NCI-H2227 treated with DMSO at 0.1 percent for 48 hours (cell line): ENCODE measurements around the gene SPECC1.
"Not testable (repeated sequence)": the region's sequence is repeated elsewhere in the genome, so short reads cannot be mapped to it uniquely, and the experiment has no call there.

Experiments
- DNase-seq: peaks from one replicate; lab custom pipeline; 2025; lab: John Stamatoyannopoulos, UW

The SPECC1 gene

DNA sequence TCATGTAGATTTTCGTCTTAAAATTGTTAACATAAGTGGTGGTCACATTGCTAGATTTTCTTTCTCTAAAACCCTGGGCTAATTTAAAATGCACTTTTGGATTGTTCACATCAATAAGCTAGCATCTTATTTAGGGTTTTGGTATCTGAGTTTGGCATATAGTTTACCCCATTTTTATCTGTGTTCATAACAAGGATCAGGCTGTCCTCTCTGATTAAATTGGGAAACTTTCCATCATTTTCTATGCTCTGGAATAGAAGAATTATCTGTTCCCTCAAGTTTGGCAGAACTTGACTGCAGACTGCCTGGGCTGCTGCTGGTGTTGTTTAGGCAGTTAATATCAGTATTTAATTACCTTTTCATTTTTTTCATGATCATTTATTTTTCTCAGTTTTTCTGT lies 1.8 kb downstream of the SPECC1 start:
- no peak for DNase-seq

DNA sequence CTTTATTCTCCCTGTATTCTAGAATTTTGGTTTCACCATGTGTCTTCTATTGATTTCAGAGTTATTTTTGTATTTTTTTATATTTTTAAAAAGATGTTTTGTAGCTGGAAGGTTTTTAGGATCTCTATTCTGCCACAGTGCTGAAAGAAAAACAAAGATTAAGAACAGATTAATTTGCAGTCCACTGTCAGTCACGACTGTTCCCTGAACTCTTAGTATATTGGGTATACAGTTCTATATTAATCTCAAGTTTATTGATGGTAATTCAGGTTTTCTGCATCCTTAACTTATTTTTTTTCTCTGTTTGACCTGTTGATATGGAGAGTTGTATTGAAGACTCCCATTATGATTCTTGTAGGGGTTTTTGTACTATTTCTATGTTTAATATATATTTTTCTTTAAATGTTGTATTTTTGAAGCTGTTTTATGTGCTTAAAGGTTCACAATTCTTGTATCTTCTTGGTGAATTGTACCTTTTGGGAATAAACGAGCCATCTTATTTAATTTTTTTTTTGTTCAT lies 2.9 kb downstream of the SPECC1 start:
- DNase-seq, result no peak

DNA sequence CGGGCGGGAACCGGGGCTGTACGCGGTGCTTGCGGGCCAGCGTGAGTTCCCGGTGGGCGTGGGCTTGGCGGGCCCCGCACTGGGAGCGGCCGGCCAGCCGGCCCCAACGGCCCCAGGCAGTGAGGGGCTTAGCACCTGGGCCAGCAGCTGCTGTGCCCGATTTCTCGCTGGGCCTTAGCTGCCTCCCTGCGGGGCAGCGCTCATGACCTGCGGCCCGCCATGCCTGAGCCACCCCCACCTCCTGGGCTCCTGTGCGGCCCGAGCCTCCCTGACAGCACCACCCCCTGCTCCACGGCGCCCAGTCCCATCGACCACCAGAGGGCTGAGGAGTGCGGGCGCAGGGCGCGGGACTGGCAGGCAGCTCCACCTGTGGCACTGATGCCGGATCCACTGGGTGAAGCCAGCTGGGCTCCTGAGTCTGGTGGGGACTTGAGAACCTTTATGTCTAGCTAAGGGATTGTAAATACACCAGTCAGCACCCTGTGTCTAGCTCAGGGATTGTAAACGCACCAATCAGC lies 7.4 kb downstream of the SPECC1 start:
- DNase-seq, result not testable (repeated sequence)

DNA sequence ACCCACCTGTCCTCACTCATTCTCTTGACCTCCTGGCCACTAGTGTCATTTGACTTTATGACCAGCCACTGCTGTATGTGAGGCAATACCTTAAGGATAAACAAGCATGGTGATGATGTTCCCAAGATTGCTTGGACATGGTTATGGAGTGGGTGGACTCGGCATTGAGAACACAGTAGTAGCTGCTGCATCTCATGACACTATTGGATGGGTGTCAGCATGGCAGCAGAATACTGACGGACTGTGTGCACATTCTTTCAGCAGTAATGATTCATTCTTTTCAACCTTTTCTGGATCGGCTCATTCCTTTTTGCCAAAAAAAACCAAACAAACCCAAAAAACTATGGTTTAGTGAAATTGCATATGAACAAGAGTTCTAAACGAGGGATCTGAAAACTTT lies 13.5 kb downstream of the SPECC1 start:
- DNase-seq, result no peak

DNA sequence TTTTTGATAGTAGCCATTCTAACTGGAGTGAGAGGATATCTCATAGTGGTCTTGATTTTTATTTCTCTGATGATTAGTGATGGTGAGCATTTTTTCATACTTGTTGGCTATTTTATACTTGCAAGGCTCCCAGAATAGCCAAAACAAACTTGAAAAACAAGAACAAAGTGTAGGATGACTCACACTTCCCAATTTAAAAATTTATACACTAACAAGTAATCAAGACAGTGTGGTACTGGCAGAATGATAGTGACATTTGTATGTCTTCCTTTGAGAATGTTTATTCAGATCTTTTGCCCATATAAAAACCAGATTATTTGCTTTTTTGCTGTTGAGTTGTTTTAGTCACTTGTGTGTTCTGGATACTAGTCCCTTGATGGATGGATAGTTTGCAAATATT lies 17.8 kb downstream of the SPECC1 start:
- no peak for DNase-seq

DNA sequence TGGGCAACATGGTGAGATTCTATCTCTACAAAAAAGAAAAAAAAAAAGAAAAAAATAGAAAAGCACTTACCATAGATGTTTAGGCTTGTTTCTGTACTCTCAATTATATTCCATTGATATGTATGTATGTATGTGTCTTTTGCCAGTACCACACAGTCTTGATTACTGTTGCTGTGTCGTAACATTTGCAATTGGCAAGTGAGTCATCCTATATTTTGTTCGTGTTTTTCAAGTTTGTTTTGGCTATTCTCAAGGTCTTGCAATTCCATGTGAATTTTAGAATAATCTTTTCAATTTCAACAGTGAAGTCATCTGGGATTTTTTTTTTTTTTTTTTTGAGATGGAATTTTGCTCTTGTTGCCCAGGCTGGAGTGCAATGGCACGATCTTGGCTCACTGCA lies 19.3 kb downstream of the SPECC1 start:
- DNase-seq, result no peak

DNA sequence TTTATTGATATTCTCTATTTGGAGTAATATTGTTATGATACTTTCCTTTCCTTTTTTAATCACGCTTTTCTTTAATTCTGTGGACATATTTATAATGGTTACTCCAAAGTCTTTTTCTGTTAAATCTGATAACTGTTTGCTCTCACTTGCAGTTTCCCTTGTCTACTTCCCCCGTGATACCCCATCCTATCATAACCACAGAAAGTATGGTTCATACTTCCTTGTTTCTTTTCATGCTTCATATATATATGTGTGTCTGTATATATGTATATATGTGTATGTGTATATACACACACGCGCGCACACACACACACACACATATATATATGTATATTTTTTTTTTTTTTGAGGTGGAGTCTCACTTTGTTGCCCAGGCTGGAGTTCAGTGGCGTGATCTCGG lies 23.5 kb downstream of the SPECC1 start:
- DNase-seq, result no peak

DNA sequence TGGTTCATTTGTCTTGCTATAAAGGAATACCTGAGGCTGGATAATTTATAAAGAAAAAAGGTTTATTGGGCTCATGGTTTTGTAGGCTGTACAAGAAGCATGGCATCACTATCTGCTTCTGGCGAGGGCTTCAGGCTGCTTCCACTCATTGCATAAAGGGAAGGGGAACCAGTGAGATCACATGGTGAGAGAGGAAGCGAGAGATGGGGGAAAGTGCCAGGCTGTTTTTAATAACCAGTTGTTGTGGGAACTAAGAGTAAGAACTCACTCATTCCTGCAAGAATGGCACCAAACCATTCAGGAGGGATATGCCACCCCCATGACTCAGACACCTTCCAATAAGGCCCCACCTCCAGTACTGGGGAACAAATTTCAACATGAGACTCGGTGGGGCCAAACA lies 24.3 kb downstream of the SPECC1 start:
- no peak for DNase-seq

DNA sequence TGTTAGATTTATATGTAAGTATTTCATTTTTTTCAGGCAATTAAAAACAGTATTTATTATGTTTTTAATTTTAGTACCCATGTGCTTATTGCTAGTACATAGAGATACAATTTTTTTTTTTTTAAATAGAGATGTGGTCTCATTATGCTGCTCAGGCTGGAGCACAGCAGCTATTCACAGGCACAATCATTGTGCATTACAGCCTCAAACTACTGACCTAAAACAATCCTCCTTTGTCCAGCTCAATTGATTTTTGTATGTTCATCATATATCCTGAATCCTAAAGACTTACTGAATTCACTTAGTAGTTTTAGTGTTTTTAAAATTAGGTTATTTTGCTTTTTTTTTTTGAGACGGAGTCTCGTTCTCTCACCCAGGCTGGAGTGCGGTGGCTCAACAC lies 26.3 kb downstream of the SPECC1 start:
- DNase-seq, result no peak

DNA sequence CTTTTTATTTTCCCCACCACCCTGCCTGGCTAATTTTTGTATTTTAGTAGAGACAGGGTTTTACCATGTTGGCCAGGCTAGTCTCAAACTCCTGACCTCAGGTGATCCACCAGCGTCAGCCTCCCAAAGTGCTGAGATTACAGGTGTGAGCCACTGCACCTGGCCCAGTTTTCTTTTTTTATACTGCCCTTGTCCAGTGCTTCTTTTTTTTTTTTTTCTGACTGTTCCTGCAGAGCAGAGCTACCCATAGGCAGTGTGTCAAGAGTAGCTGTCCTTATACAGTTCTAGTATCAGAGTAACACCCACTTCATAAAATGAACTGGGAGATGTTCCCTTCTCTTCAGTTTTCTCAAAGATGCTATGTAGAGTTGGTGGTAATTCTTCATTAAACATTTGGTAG lies 28.1 kb downstream of the SPECC1 start:
- not testable (repeated sequence) for DNase-seq

DNA sequence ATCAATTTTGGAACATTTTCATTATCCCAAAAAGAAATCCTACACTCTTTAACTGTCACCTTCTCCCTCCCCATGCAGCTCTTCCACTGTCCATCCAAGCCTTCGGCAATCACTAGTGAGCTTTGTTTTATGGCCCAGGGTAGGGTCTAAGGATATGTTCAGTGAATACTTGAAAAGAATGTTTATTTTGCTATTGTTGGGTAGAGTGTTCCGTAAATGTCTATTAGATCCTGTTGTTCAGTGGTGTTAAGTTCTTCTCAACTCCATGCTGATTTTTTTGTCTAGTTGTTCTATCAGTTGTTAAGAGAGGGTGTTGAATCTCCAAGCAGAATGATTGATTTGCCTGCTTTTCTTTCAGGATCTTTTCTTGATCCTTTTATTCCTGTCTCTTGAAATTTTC lies 29.9 kb downstream of the SPECC1 start:
- DNase-seq, result no peak

DNA sequence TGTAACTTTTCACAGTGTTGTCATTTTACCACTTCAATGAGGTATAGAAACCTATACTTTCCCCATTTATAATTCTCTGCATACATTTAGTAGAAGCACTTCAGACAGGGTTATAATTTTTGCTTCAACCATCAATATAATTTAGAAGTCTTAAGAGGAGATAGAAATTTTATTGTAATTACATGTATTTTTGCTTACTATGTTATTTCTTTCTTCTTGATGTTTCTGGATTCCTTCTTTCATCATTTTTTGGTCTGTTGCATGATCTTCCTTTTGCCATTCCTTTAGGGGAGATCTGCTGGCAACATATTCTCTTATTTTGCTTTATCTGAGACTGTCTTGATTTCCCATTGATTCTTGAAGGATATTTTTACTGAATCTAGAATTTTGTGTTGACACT lies 31.1 kb downstream of the SPECC1 start:
- no peak for DNase-seq

DNA sequence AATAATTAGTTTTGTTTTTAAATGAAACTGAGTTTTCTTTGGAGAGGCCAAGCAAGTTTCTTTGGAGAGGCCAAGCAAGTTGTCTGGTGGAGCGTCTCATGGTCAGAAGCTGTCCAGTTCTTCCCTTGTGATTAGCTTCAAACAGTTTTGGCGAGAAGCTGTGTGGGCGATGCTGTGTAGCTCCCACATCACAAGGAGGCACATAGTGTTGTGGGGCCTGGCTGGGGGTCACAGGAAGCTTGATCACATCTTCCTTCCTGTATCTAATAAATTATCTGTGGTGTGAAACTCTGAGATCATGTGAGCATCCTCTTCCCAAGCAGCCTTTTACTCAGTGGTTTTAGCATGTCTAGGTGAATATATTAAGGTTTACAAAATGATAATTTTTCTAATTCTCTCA lies 33.9 kb downstream of the SPECC1 start:
- no peak for DNase-seq

DNA sequence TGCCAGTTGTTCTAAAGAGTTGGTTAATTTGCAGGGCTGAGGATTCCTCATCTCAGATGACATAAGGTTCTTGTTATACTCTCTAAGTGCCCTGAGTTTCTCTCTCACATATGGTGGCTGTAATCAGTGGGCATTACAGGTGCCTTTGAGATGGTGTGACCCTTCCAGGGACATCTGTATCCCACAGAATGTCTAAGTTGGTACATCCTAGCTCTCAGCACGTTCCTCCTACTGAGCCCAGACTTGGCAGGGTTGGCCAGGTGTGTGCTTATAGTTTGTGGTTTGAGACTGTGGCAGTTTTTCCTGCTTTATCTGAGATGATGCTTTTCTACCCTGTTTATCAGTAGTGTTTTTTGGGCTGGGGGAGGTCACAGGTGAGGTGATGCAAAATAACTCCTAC lies 36.3 kb downstream of the SPECC1 start:
- no peak for DNase-seq

DNA sequence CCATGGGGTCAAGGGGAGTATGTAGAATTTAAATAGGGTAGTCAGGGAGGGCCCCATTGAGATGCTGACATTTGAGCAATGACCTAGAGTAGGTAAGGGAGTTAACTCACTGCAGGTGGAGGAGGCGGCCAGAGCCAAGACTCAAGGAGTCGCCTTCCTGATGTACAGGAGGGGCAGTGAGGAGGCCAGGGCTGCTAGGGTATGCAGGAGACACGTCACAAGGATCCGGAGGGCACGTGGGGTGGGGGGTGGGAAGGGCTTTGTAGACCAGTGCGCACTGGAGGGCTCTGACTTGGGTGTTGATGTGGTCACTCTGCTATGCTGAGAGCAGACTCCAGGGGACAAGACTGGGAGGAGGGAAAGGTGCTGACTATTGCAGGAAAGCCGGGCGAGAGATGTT lies 37.5 kb downstream of the SPECC1 start:
- DNase-seq, result no peak

DNA sequence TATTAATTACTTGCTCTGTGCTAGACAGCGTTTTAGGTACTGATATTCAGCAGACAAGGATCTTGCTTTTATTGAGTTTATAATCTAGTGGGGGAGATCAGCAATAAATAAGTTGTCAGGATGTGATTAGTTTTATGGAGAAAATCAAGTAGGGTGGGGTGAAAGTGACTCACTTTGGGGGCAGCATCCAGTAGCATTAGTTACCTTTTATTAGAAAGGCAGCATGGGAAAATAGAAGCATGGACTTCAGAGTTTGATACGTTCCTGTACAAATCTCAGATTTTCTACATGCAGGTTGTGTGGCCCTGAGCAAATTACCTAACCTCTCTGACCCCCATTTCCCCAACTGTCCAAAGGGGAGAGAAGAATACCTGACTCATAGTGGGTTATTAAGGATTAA lies 42.5 kb downstream of the SPECC1 start:
- no peak for DNase-seq

DNA sequence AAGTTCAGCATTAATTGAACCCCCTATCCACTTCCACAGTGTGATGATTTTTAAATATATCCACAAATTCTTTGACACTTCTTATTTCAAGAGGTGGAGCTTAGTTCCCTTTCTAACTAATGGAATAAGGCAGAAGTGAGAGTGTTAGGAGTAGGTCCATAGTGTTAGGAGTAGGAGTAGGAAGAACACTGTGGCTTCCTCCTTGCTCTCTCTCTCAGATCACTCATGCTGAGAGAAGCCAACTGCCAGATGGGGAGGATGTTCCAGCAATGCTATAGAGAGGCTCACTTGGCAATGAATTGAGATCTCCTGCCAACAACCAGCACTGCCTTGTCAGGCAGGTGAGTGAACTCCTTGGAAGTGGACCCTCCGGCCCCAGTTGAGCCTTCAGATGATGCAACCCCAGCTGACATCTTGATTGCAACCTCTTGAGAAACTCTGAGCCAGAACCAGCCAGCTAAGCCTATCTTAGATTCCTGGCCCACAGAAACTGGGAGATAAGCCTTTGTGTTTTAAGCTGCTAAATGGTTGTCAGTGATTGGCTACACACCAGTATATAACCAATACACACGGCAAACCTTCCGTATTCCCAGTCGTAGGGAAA lies 44.3 kb downstream of the SPECC1 start:
- no peak for DNase-seq

DNA sequence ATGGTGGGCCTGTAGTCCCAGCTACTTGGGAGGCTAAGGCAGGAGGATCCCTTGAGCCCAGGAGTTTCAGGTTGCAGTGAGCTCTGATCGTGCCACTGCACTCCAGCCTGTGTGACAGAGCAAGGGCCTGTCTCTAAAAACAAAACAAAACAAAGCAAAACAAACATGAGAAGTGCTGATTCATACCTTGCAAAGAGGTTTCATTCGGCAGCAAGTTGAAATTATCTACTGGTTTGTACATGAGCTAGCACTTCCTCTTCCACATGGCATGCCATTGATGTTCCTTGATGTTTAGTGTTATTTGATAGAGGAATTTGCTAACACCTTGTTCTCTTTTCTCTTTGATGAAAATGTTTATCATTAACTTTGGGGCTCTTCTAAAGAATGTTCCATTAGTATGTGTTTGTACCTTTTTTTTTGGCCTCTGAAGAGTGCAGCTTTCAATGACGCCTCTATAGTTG lies 50.6 kb downstream of the SPECC1 start:
- no peak for DNase-seq

DNA sequence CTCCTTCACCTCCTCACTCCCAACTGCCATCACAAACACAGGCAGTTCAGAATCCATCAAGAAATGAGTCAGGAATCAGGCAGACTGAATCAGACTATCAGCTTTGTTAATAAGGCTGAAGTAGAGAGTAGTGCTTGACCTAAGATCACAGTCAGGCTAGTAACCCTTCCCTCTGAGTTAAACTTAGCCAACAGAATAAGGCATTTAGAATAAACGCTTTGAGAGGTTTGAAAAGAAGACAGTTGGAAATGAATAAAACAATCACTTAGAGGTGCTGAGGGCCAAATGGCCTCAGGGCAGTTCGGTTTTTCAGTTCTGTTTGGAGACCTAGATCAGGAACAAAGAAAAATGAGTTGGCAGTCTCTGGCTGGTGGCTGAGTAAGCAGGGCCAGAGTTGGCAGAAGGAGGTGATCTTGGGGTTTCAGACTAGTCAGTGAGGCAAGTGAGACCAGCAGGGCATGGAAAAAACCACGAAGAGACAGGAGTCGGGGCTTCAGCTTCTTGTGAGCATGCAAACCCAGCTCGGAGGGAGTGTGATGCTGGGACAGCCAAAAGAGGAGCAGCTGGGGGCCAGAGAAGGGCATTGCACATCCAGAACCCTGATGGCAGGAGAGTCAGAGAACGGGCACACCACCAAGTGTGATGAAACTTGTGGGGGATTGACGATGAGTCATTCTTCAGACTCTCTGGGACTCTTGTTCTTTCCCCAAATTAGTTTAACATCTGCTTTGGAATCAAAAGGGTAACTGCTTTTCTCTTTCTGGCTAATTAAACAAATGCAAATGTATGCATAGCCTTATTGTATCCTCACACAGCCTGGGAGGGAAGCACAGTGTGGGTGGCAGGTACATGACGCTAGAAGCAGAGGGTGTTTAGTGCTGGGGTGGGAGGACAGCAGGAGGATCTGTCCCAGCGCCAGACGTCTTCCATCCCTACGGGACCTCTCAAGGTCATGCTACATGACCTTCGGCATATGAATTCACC lies 54.8 kb downstream of the SPECC1 start:
- no peak for DNase-seq

DNA sequence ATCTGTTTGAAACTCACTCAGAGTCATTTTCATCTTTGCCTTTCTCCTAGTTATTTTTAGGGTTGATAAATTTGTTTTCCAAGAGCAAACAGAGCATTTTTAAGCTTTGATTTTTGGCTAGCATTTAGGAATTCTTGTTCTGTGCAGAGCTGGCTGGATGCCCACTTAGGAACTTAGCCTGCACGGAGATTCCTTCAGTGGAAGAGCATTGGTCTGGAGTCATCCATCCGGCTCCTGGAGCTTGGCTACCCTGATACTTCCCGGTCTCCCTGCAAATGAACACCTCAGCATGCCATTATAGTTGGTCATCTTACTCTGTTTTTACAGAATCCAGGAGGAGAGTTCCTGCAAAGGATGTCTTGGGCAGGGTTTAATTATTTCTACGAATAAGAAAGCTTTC lies 57.1 kb downstream of the SPECC1 start:
- no peak for DNase-seq

DNA sequence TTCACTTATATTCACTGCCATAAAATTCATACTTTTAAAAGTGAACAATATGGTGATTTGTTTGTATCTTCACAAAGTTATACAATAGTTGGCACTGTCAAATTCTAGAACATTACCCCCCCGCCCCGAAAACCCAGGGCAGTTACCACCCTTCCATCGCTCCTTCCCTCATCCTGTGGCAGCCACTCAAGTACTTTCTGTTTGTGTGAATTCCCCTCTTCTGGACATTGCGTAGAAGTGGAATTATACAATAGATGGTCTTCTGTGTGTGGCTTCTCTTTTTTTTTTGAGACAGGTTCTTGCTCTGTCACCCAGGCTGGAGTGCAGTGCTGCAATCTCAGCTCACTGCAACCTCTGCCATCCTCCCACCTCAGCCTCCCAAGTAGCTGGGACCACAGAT lies 58.6 kb downstream of the SPECC1 start:
- no peak for DNase-seq

DNA sequence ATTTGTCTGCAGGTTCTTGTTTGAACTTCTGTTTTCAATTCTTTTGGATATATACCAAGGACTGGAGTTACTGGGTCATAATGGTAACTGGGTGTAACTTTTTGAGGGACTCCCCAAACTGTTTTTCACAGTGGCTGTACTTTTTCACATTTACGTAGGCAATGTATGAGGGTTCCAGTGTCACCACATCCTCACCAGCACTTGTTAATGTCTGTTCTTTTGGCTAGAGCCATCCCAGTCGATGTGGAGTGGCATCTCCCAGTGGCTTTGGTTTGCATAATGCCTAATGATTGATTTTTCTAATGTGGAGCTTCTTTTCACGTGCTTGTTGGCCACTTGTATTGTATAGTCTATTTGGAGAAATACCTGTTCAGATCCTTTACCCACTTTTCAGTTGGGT lies 59.3 kb downstream of the SPECC1 start:
- DNase-seq, result no peak
